AG04449 (cell line): ENCODE measurements around the gene SCARB1.

Experiments used
- CTCF ChIA-PET: fragments of 350-600 bp; formaldehyde crosslinking; extraction: SDS; loops from one replicate; lab custom pipeline; 2021; ENCODE audit warnings: antibody characterized with exemption; lab: Yijun Ruan, JAX
- POLR2A ChIA-PET: fragments of 400-600, 350-600 bp; formaldehyde crosslinking; extraction: SDS; loops from one replicate; lab custom pipeline; 2020; ENCODE audit warnings: antibody characterized with exemption, inconsistent platforms; lab: Yijun Ruan, JAX
- DNase-seq: peaks from one replicate; pipeline ENCODE4 v3.0.0-alpha.2; 2010; ENCODE audit warnings: low read depth, low spot score
- H3K4me3 ChIP-seq: 2 replicates; pipeline ENCODE4 v1.5.1; 2011; ENCODE audit warnings: low read depth, mild to moderate bottlenecking, control low read depth, low read length
- TF ChIP-seq, protein P1 (sequence below): IDR thresholded peaks from one replicate; pipeline ENCODE4 v1.5.1; 2011; ENCODE audit warnings: mild to moderate bottlenecking, moderate library complexity, low read length, control low read depth, inconsistent platforms; ENCODE audit not compliant: insufficient read depth; ENCODE audit errors: missing control alignments

Gene SCARB1

GRCh38 chr12:124874988-124875802 lies 11.5 kb upstream of the SCARB1 start:
- ChIA-PET CTCF (no interaction called here), POLR2A (no interaction called here)
- DNase-seq, result no peak
- H3K4me3 ChIP-seq, result no peak overlapping the region
- TF ChIP-seq, protein P1, sequence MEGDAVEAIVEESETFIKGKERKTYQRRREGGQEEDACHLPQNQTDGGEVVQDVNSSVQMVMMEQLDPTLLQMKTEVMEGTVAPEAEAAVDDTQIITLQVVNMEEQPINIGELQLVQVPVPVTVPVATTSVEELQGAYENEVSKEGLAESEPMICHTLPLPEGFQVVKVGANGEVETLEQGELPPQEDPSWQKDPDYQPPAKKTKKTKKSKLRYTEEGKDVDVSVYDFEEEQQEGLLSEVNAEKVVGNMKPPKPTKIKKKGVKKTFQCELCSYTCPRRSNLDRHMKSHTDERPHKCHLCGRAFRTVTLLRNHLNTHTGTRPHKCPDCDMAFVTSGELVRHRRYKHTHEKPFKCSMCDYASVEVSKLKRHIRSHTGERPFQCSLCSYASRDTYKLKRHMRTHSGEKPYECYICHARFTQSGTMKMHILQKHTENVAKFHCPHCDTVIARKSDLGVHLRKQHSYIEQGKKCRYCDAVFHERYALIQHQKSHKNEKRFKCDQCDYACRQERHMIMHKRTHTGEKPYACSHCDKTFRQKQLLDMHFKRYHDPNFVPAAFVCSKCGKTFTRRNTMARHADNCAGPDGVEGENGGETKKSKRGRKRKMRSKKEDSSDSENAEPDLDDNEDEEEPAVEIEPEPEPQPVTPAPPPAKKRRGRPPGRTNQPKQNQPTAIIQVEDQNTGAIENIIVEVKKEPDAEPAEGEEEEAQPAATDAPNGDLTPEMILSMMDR, result no peak

- ChIA-PET CTCF (no interaction called here), POLR2A (no interaction called here)
- no peak overlapping the region for H3K4me3 ChIP-seq
- no peak for DNase-seq
- TF ChIP-seq, protein P1, result no peak
Observed at GRCh38 chr12:124874188-124874587, 10.5 kb upstream of the SCARB1 start.

DNA sequence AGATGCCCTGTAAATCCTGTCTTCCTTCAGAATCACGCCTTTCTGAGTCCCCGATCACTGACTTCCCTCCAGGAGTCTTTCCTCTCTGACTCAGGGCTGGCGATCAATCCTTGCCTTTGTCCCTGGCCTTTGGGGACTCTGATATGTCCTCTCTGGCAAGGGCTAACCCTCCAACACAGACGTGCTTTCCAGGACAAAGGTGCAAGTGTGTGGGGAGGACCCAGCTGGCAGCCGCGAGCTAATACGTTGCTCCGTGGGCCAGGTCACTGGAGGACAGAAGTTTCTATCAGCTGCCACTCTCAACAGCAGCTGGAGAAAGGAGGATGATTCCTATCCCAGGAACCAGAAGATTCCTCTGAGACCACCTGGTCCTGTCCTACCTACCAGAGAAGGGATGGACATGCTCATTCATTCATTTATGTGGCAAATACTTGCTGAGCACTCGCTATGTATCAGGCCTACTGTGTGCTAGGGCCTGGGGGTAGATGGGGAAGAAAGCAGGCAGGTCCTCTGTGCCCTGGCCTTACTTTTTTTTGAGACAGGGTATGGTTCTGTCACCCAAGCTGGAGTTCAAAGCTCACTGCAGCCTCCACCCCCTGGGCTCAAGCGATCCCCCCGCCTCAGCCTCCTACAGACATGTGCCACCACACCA lies 8.5 kb upstream of the SCARB1 start:
- ChIA-PET POLR2A (no interaction called here), CTCF (no interaction called here)
- H3K4me3 ChIP-seq, result no peak overlapping the region
- DNase-seq, result no peak
- TF ChIP-seq, protein P1, result no peak

GRCh38 chr12:124871297-124871696 lies 7.6 kb upstream of the SCARB1 start:
- ChIA-PET CTCF (interaction anchor here (1.1 kb wide), 1 partner anchor 35 kb away, joined by 5 read pairs; no protein-coding TSS in a partner anchor), POLR2A (no interaction called here)
- no peak for DNase-seq
- no peak overlapping the region for H3K4me3 ChIP-seq
- TF ChIP-seq, protein P1, result no peak

GRCh38 chr12:124870515-124870914 lies 6.9 kb upstream of the SCARB1 start:
- no peak overlapping the region for H3K4me3 ChIP-seq
- DNase-seq, result no peak
- TF ChIP-seq, protein P1, result no peak
- POLR2A ChIA-PET, result no interaction called here
- CTCF ChIA-PET, result interaction anchor here (1.1 to 1.3 kb wide), 2 partner anchors 27 to 35 kb away, joined by 5 read pairs; no protein-coding TSS in a partner anchor

- CTCF ChIA-PET, result interaction anchor here (1.1 kb wide), 1 partner anchor 71 kb away, joined by 3 read pairs; no protein-coding TSS in a partner anchor
- POLR2A ChIA-PET, result no interaction called here
- no peak overlapping the region for H3K4me3 ChIP-seq
- DNase-seq, result no peak
- TF ChIP-seq, protein P1, result no peak
Observed at GRCh38 chr12:124869059-124869665, 5.5 kb upstream of the SCARB1 start.
